NCI-H128 (cell line): Measurements from ENCODE around the gene TCFL5.

Source experiments
- DNase-seq: peaks from one replicate; lab custom pipeline; 2025; ENCODE audit not compliant: unreplicated experiment; lab: John Stamatoyannopoulos, UW

Gene TCFL5

GRCh38 chr20:62799036-62799435, 62.6 kb downstream of the TCFL5 start:
- no peak for DNase-seq

DNA sequence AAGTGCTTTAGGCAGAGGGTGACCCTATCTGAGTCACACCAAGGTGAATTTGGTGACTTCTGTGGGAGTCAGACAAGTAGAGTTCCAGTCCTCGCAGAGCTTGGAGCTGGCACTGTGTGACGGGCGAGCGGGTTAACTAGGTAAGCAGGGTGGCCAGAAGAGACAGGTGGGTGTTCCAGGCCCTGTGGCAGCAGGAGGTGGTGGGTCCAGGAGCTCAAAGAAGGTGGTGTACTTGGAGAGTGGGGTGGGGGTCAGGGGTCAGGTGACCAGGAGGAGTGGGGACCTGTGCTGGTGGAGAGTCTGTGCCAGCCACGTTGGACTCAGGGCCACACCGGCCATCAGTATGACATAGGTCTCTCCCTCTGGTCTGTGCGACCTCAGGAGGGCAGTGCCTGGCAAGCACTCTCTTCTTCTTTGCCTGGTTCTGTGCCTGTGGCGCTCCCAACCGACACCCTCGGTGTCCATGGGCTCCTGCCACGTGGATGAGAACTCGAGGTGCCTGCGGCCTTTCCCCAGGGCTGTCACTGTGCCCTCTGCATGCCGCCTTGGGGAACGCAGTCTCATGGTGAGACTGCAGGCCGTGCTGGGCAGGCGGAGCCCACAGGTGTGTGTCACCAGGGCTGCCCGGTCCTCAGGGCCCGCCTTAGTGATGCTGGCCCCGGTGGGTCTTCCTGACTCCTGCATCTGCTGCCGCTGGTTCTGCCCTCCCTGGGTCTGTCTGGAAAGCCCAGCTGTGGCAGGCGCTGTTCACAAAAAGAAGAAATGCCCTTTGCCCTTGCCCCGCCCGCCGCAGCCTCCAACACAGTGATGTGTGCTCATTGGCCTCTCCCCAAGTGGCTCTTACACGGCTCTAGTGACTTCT, 63.7 kb downstream of the TCFL5 start:
- no peak for DNase-seq

- DNase-seq = no peak
Observed at GRCh38 chr20:62796699-62797491, 64.7 kb downstream of the TCFL5 start.

GRCh38 chr20:62795023-62795761, 66.4 kb downstream of the TCFL5 start:
- peak; percentile 27 for DNase-seq

- DNase-seq = peak; percentile 90
Observed at GRCh38 chr20:62794007-62794724, 67.5 kb downstream of the TCFL5 start.

DNA sequence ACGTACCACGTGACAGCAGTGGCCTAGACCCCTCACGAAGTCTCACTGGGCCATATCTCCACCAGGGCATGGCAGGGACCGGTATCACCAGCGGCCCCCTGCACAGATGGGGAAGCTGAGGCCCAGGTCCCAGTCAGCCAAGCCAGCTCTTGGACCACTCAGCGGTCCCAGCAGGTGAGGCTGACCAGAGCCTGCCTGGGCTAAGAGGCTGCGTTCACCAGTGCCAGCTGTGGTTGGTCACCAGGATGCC, 67.9 kb downstream of the TCFL5 start:
- no peak for DNase-seq

GRCh38 chr20:62792940-62793756, 68.5 kb downstream of the TCFL5 start:
- DNase-seq = peak; percentile 14

GRCh38 chr20:62792182-62792939, 69.3 kb downstream of the TCFL5 start:
- no peak for DNase-seq

- peak; percentile 91 for DNase-seq
Observed at GRCh38 chr20:62791301-62792181, 70.1 kb downstream of the TCFL5 start.
